Kidney (tissue), 14 donors: ENCODE results near the gene CAPNS1. TPM values are rescaled to one million over a fixed set of nuclear protein-coding genes. Genes with fewer than 3 reads are reported as not detected.

Experiments
- DNase-seq, 5 donors: peaks; one replicate each; pipeline ENCODE4 v3.0.0-alpha.2; 2013 to 2020
- FAIRE-seq: peaks from 2 replicates; lab custom pipeline; 2012; peaks lifted over from hg19 to GRCh38; lab: Jason Lieb, UNC
- H3K27ac ChIP-seq, 2 donors: one replicate each; pipeline ENCODE4 v1.7.0; 2013; ENCODE audit warnings: low read depth in 2 of 2, low read length in 2 of 2, inconsistent platforms in 1 of 2
- H3K27me3 ChIP-seq: one replicate; pipeline ENCODE4 v1.7.1; 2013; ENCODE audit warnings: low read length, inconsistent platforms; ENCODE audit not compliant: control insufficient read depth, insufficient read depth
- H3K36me3 ChIP-seq, 3 donors: one replicate each; pipeline versions ENCODE4 v1.7.0 to v1.7.1; 2013; ENCODE audit warnings: low read length in 3 of 3, control low read depth in 1 of 3, inconsistent platforms in 1 of 3; ENCODE audit not compliant: insufficient read depth in 3 of 3, control insufficient read depth in 2 of 3
- H3K4me1 ChIP-seq, 3 donors: one replicate each; pipeline versions ENCODE4 v1.7.0 to v1.7.1; 2013; ENCODE audit warnings: low read length in 3 of 3, inconsistent platforms in 1 of 3, low read depth in 1 of 3; ENCODE audit not compliant: control insufficient read depth in 2 of 3, insufficient read depth in 2 of 3
- H3K4me3 ChIP-seq, 3 donors: one replicate each; pipeline versions ENCODE4 v1.7.0 to v1.8.1; 2013; ENCODE audit warnings: low read length in 3 of 3, control low read depth in 1 of 3, inconsistent platforms in 1 of 3
- H3K9ac ChIP-seq, 3 donors: one replicate each; pipeline versions ENCODE4 v1.7.0 to v1.7.1; 2013; ENCODE audit warnings: low read length in 3 of 3, control low read depth in 1 of 3, inconsistent platforms in 1 of 3
- H3K9me3 ChIP-seq, 3 donors: one replicate each; pipeline versions ENCODE4 v1.7.0 to v1.7.1; 2013; ENCODE audit warnings: low read length in 3 of 3, control low read depth in 1 of 3, inconsistent platforms in 1 of 3; ENCODE audit not compliant: control insufficient read depth in 2 of 3, insufficient read depth in 1 of 3
- intact Hi-C: fragments of 100-400 bp; cut with DNase I; formaldehyde crosslinking; loops from one replicate; pipeline ENCODE4 v1.11.1; 2022
- polyA plus RNA-seq: library from polyadenylated mRNA; stranded (reverse); fragments of 350-450 nt; fragmentation: Illumina TruSeq; extraction: RNeasy Lipid Tissue Mini Kit (QIAGEN cat#74804); gene quantifications from one replicate; pipeline ENCODE4 v1.2.3, GENCODE V29; 2014; ENCODE audit warnings: low read depth, low replicate concordance; ENCODE audit not compliant: insufficient read depth
- total RNA-seq: library from RNA; stranded (reverse); fragmentation: NEBNext Ultra II Directional; extraction: Animal tissue kit (Norgen Biotek cat#: 25700); gene quantifications from one replicate; pipeline ENCODE4 v1.2.1, GENCODE V29; 2021
- TF ChIP-seq, protein P1 (sequence below): IDR thresholded peaks from 3 replicates; pipeline ENCODE4 v1.5.1; 2012; ENCODE audit warnings: mild to moderate bottlenecking, moderate library complexity, borderline replicate concordance; ENCODE audit not compliant: insufficient read depth; ENCODE audit errors: extremely low read depth
- donor health status: control.
- donor health status: control.
- donor health status: control.
- donor health status: control.
- donor health status: control.
- donor health status: DM: yes; HTN: yes; CAD: no.
- donor health status: Normal renal cell carcinoma (clear cell type).

The CAPNS1 gene
- total and polyA plus RNA-seq, 2 donors from 2014 or later, result 861 to 1,098 TPM

DNA sequence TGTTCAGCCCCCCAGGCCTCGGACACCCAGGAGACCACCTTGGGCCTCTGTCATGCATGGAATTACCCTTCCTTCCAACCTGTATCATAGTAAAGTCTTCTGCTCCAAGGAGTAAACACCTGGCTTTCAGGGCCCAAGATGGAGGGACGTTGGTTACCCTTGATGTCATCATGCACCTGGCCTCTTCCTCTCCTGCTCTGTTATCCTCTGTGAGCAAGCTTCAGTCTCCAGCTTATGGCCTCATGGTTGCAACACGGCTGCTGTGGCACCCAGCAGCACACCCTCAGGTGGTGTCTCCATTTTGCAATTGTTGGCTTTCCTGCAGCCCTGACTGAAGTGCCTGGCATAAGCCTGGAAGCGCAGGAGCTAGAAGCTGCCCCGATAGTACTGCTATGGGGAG is 32.9 kb upstream of the CAPNS1 start:
- TF ChIP-seq, protein P1, sequence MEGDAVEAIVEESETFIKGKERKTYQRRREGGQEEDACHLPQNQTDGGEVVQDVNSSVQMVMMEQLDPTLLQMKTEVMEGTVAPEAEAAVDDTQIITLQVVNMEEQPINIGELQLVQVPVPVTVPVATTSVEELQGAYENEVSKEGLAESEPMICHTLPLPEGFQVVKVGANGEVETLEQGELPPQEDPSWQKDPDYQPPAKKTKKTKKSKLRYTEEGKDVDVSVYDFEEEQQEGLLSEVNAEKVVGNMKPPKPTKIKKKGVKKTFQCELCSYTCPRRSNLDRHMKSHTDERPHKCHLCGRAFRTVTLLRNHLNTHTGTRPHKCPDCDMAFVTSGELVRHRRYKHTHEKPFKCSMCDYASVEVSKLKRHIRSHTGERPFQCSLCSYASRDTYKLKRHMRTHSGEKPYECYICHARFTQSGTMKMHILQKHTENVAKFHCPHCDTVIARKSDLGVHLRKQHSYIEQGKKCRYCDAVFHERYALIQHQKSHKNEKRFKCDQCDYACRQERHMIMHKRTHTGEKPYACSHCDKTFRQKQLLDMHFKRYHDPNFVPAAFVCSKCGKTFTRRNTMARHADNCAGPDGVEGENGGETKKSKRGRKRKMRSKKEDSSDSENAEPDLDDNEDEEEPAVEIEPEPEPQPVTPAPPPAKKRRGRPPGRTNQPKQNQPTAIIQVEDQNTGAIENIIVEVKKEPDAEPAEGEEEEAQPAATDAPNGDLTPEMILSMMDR, result no peak
- no peaks in the 10 kb centered on the region for H3K4me1 ChIP-seq
- no peaks in the 10 kb centered on the region for H3K9me3 ChIP-seq
- DNase-seq, result no peak
- no peak overlapping the region for H3K27ac ChIP-seq
- intact Hi-C loops, result no loop called here
- no peak for FAIRE-seq
- H3K27me3 ChIP-seq, result no peaks in the 10 kb centered on the region
- H3K9ac ChIP-seq, result no peak overlapping the region
- H3K4me3 ChIP-seq, result no peak overlapping the region
- H3K36me3 ChIP-seq, result peaks cover 0 to 8% (median 0%) of the 10 kb centered on the region in 3 donors

DNA sequence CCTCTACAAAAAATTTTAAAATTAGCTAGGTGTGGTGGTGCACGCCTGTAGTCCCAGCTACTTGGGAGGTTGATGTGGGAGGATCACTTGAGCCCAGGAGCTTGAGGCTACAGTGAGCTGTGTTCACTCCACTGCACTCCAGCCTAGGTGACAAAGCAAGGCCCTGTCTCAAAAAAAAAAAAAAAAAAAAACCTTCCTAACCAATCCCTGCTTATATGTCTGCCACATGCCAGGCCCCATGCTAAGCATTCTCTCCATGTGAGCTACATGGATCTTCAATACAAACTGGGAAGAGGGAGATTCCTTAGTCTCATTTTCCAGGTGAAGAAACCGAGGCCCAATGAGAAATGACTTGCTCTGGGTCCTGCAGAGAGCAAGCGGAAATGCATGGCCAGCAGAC is 31.2 kb upstream of the CAPNS1 start:
- no peak overlapping the region for H3K4me3 ChIP-seq
- H3K9me3 ChIP-seq, result no peaks in the 10 kb centered on the region
- TF ChIP-seq, protein P1, result no peak
- FAIRE-seq (no peak), DNase-seq (no peak)
- peaks cover 0 to 3% (median 0%) of the 10 kb centered on the region in 3 donors for H3K4me1 ChIP-seq
- H3K27ac ChIP-seq, result no peak overlapping the region
- intact Hi-C loops, result no loop called here
- H3K9ac ChIP-seq, result no peak overlapping the region
- H3K27me3 ChIP-seq, result no peaks in the 10 kb centered on the region
- peaks cover 0 to 13% (median 0%) of the 10 kb centered on the region in 3 donors for H3K36me3 ChIP-seq

DNA sequence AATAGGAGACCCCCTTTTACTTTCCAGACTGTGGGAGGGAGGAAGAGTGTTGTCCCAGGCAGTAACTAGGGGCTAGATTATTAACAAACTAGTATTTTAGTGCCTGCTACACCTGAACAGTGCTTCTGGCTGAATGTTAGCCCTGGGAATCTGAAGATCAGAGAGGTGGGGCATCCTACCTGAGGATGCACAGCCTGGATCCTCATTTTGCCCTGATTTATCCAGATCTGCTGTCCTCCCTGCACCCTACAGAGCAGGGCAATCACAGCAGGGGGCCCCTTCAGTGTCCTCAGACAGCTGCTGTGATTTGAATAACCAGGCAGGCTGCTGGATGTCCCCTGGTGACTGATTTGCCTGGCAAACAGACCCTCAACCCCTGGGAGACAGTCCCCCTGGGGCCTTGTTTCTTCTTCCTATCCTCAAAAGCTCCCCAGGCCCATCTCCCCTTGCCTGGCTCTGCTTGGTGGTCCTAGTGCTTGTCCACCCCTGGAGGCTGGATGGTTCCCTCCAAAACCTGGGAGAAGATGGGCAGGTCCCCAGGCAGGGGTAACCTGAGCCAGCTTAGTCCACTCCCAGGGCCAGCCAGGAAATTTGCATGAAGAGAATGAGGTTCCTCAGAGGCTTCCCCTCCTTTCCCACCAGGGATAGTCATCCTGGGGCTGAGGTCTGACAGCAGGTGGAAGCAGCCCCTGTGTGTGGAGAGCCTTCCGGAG is 29.2 kb upstream of the CAPNS1 start, which contains the start of gene OVOL3:
Gene OVOL3, plus strand, starts transcription at position 657 of the 713 bp plus-strand sequence. CDS start 60 bp downstream, outside the sequence.
- intact Hi-C loops, result no loop called here

More for the DNA sequence above, 29.2 kb upstream of the CAPNS1 start, which contains the start of gene OVOL3:
- peaks cover 0 to 13% (median 0%) of the 10 kb centered on the region in 3 donors for H3K36me3 ChIP-seq
- H3K4me3 ChIP-seq, result no peak within 1 kb of the TSS
- TF ChIP-seq, protein P1, result no peak
- H3K9me3 ChIP-seq, result no peaks in the 10 kb centered on the region
- peaks cover 0 to 10% (median 0%) of the 10 kb centered on the region in 3 donors for H3K4me1 ChIP-seq
- FAIRE-seq, result no peak
- no peak for DNase-seq
- no peak within 1 kb of the TSS for H3K9ac ChIP-seq
- no peak within 1 kb of the TSS for H3K27ac ChIP-seq
- H3K27me3 ChIP-seq, result no peaks in the 10 kb centered on the region
